Islet of Langerhans (tissue), 1 donor: ENCODE data around the gene ERI3.

ENCODE experiments used
- FAIRE-seq: peaks from one replicate; lab custom pipeline; 2011; peaks lifted over from hg19 to GRCh38; lab: Jason Lieb, UNC

The ERI3 gene

DNA sequence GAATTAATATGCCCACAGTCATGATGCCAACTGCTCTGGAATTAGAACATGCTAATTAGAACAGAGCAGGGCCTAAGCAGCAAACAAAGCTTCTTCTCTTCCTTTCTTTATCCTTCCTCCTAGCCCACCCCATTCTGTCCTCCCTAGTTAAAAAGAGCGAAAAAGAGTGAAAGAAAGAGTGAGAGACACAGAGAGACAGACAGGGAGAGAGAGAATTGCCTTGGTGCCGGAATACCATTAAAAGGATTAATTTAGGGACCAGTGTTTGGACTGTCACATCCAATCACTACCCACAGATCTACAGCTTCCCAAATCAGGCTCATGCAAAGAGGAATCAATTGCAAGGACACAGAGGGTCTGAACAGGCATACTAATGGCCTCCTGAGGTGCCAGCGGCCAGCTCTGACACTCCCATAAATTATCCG lies 7.0 kb downstream of the ERI3 start:
- no peak for FAIRE-seq

DNA sequence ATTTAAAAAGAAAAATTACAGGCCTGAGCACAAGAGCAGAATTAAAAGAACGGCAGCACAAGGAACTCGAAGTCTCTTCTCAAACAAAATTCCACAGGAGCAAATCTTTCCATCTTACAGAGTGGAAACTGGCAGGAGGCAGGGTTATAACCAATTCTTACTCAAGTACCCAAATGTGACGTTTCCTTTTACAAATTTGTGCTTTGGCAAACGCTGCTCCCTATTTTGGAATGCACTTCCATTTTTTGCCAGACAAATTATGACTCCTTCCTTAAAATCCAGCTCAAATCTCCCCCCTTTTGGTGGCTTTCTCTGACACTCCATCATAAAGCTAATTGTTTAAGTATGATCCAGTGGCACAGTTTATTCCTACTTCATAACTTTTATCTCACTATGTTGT lies 7.8 kb downstream of the ERI3 start:
- FAIRE-seq, result no peak

DNA sequence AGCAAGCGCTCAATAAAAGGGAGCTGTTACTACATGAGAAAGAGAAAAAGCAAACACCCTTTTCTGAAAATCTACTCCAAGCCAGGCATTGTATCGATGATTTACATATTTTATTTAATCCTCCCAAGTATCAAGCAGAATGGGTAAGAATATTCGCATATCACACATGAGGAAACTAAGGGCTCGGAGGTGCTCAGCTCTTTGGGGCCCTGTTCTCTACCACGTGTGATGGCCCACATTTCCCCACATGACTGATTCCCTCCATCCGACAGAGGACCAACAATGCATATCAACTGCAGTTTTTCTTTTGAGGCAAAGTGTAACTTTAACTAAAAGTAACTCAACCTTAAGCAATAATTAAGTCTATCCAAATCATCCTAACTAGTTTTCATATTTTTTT lies 8.2 kb downstream of the ERI3 start:
- FAIRE-seq, result no peak

- no peak for FAIRE-seq
Measured at GRCh38 chr1:44346184-44346583, 8.9 kb downstream of the ERI3 start.

GRCh38 chr1:44345187-44345775 lies 9.8 kb downstream of the ERI3 start:
- no peak for FAIRE-seq

GRCh38 chr1:44339731-44340130 lies 15.3 kb downstream of the ERI3 start:
- no peak for FAIRE-seq

DNA sequence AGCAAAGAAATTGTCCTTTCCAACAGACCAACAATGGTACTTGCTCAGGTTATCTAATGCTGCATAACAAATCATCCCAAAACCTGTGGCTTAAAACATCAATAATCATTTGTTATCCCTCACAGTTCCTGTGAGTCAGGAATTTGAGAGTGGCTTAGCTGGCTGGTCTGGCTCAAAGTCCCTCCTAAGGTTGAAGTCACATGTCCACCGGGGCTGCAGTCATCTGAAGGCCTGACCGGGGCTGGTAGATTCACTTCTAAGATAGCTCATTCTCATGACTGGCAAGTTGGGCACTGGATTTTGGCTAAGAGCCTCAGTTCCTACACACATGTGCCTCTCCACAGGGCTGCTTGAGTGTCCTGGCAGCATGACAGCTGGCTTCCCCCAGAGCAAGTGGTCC lies 16.9 kb downstream of the ERI3 start:
- FAIRE-seq, result no peak

DNA sequence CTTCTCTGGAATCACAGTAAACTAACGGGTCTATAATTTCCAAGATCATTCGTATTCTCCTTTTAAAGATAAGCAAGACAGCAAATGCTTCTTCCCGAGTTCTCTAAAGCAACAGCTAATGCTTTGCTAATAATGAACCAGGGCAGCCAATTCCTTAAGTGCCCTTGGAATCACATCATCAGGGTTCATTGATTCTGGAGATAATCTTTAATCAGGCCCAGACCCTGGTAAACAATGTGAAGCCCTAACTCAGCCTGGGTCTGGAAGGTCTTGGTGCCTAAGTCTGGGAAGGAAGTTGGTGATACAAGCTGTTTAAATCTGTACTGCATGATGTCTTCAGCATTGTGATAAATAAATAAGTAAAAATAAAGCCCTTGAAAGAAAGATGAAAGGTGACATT lies 18.4 kb downstream of the ERI3 start:
- no peak for FAIRE-seq

DNA sequence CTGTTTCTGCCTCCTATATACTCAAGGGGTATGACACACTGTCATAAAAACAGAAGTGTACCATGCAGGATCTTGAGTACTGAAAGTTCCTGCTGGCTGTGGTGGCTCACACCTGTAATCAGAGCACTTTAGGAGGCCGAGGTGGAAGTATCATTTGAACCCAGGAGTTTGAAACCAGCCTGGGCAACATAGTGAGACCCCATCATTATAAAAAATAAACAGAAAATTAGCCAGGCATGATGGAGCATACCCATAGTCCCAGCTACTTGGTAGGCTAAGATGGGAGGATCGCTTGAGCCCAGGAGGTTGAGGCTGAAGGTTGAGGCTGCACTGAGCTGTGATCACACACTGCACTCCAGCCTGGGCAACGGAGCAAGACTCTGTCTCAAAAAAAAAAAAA lies 20.1 kb downstream of the ERI3 start:
- no peak for FAIRE-seq

GRCh38 chr1:44333376-44333775 lies 21.7 kb downstream of the ERI3 start:
- no peak for FAIRE-seq

- no peak for FAIRE-seq
Measured at GRCh38 chr1:44332505-44332904, 22.6 kb downstream of the ERI3 start.

- no peak for FAIRE-seq
Measured at GRCh38 chr1:44330935-44331334, 24.1 kb downstream of the ERI3 start.

GRCh38 chr1:44328671-44329416 lies 26.2 kb downstream of the ERI3 start:
- FAIRE-seq, result no peak

DNA sequence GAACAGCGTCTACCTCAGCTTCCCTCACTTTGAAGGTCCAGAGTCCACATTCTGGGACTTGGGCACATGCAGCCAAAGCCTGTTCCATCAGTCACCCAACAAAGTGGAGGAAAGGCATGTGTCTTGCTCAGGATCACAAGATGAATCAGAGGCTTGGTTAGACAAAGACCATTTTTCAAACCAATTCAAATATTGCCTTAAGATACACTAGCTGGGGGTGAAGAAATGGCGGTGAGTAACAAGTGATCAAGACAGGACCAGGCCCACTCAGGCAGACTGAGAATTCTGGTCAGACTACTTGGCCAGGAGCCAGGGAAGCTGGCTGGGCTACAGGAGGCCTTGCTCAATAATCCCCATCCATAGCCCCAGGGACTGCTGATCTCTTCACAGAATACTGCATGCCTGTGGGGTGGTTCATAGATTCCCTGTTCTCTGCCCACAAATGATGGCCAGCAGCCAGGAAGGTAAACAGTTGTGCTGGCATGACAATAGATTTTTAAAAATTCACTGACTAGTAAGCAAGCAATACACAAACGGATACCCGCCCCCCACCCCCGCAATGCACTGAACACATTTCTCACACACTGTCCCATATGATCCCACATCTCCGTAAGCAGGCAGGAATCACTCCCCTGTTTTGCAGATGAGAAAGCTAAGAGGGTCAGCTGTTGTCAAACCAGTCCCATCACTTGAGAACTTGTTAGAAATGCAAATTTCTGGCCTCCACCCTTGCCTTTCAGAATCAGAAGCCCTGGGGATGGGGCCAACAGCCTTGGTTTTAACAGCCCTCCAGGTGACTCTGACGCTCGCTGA lies 27.2 kb downstream of the ERI3 start:
- FAIRE-seq, result no peak

- FAIRE-seq, result no peak
Measured at GRCh38 chr1:44326821-44327465, 28.1 kb downstream of the ERI3 start.

GRCh38 chr1:44326024-44326701 lies 28.9 kb downstream of the ERI3 start:
- no peak for FAIRE-seq

DNA sequence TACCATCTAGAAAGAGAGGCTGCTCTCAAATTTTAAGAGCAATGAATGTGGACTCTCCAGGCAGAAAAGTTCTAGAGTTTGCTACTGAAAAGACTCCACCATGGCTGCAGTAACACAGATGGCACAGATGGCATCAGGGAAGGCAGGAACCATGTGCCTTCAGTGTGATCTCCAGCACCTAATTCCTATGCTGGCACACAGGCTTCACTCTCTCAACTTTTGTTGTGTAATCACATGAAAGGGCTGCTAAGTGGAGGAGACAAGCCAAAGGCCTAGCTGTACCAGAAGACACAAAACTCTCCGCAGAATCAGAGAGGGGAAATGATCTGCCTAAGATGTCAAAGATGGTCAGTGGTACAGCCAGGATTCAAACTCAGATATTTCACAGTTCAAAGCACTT lies 31.1 kb downstream of the ERI3 start:
- no peak for FAIRE-seq

DNA sequence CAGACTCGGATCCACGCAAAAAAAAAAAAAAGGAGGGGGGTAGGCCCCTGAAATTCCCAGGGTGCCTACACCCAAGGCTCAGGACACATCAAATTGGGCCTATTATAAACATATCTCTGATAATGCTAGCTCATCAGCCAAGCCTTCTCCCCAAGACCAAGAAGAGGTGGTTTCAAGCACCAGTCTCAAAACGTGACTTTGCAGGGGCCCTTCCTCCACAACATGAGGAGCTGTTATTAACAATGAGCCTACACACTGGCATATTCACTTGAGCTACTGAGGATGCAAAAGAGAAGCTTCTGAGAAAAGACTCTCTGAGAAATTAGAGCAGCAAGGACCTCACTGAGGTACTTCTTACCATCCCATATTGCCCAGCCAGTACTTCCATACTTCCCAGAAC lies 32.7 kb downstream of the ERI3 start:
- FAIRE-seq, result no peak

- FAIRE-seq, result no peak
Measured at GRCh38 chr1:44321466-44321865, 33.6 kb downstream of the ERI3 start.

GRCh38 chr1:44318097-44319088 lies 36.7 kb downstream of the ERI3 start:
- FAIRE-seq, result peak; percentile 49

DNA sequence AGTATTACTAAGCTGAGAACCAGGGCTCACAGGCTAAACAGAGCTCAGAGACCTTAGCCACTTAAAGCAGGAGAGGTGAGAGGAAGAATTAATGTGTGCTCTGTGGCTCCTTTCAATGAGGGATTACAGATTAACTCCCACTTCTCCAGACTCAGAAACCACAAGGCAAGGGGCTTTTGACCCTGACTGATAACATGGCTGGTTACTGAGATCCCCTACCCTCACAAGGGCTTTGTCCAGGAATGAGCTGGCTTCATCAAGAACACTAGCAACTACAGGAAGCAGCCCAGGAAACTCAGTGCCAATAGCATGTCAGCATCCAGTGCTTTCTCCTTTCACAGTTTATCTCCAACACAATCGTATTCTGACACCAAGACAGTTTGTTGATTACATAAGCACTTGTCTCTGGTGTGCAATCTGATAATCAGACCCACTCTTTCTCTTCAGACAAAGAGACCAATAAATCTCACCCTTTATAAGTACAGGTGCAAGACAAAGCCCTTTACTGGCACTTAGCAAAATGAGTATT lies 38.8 kb downstream of the ERI3 start:
- no peak for FAIRE-seq
